Nephron (organoid): ENCODE measurements around the gene VAMP5.

Experiments
- H3K27ac Mint-ChIP-seq, 3 experiments: 2 replicates each; pipeline ENCODE4 v1.8.0; 2020; ENCODE audit warnings: mixed read lengths in 3 of 3, mild to moderate bottlenecking in 2 of 3, moderate library complexity in 1 of 3
- H3K27me3 Mint-ChIP-seq: 2 replicates; pipeline ENCODE4 v1.8.0; 2021; ENCODE audit warnings: low read depth, mild to moderate bottlenecking, moderate library complexity, mixed read lengths
- H3K36me3 Mint-ChIP-seq: 2 replicates; pipeline ENCODE4 v1.8.0; 2020; ENCODE audit warnings: low read depth, mixed read lengths
- H3K4me1 Mint-ChIP-seq: 2 replicates; pipeline ENCODE4 v1.8.0; 2020; ENCODE audit warnings: mixed read lengths
- H3K4me3 Mint-ChIP-seq, 3 experiments: 2 replicates each; pipeline ENCODE4 v1.8.0; 2020; ENCODE audit warnings: mild to moderate bottlenecking in 3 of 3, mixed read lengths in 3 of 3, moderate library complexity in 2 of 3
- H3K9me3 Mint-ChIP-seq: 2 replicates; pipeline ENCODE4 v1.8.0; 2020; ENCODE audit warnings: mixed read lengths
- CTCF ChIP-seq, 3 experiments: fragments of 200-600 bp; sonication (generic); IDR thresholded peaks; one replicate each; pipeline ENCODE4 v1.5.0; 2021; ENCODE audit warnings: antibody characterized with exemption in 3 of 3; ENCODE audit not compliant: unreplicated experiment in 3 of 3

The VAMP5 gene

DNA sequence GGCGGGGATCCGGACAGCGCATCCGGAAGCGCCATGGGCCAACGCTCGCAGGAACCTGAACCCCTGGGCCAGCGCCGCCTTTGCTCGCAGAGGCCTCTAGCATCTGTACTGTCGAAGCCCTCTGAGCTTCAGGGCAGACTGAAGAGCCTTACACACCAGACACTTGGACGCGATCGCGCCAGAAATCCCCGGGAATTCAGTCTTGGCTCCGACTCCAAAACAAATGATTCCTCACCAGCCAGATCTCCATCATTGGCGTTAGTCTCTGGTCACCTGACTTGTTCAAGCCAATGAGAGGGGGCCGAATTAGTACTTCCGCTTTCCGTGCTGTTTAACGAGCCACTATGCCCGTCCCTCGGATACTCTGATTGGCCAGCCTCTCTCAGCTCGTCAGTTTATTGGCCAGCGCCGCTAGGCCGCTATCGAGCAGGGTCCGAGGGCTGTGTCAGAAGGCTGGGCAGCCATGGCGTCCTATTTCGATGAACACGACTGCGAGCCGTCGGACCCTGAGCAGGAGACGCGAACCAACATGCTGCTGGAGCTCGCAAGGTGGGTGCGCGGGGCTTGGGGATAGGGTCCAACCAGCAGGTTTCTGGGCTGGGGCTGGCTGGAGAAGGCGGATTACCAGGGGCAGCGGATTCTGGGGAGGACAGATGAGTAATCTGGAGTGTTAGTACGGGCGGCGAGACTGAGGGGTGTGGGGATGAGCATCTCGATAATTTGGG, 11.2 kb downstream of the VAMP5 start, which contains the start of gene RNF181:
RNF181 (plus strand) TSS at position 445 of the 725 bp plus-strand sequence; CDS start at position 464, 19 bp downstream.
- no peaks in the 10 kb centered on the region for H3K27me3 Mint-ChIP-seq
- H3K9me3 Mint-ChIP-seq: no peaks in the 10 kb centered on the region
- peaks cover 19% of the 10 kb centered on the region for H3K4me1 Mint-ChIP-seq
- H3K36me3 Mint-ChIP-seq: no peaks in the 10 kb centered on the region
- peak within 1 kb of the TSS; percentile 97 to 100 (median 98) for H3K4me3 Mint-ChIP-seq
- H3K27ac Mint-ChIP-seq: peak within 1 kb of the TSS; percentile 86 to 96 (median 92)
- TF ChIP-seq CTCF (IDR thresholded peaks at IDR 0.05; ENCODE audit: unreplicated experiment in 3 of 3): no peak

DNA sequence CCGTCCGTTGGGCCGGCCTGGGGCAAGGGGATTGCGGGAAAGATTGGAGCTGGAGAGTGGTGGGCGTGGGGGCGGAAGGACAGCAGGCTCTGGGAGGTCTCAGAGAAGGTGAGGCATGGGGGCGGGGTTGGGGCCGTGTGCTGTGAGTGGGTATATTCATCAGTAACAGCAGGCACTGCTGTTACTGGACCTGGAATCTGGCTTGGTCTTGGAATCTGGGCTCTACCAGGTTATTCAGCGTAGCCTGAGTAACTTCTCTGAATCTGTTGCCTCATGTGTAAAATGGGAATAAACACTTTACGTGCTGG, 11.7 kb downstream of the VAMP5 start:
- peak overlapping the region; percentile 86 to 96 (median 92) for H3K27ac Mint-ChIP-seq
- peaks cover 14% of the 10 kb centered on the region for H3K4me1 Mint-ChIP-seq
- no peaks in the 10 kb centered on the region for H3K36me3 Mint-ChIP-seq
- H3K4me3 Mint-ChIP-seq: peak overlapping the region; percentile 97 to 100 (median 98)
- no peaks in the 10 kb centered on the region for H3K27me3 Mint-ChIP-seq
- TF ChIP-seq CTCF (IDR thresholded peaks at IDR 0.05; ENCODE audit: unreplicated experiment in 3 of 3): no peak
- H3K9me3 Mint-ChIP-seq: no peaks in the 10 kb centered on the region

GRCh38 chr2:85596486-85597143, 12.4 kb downstream of the VAMP5 start:
- peak overlapping the region; percentile 97 to 100 (median 98) for H3K4me3 Mint-ChIP-seq
- no peaks in the 10 kb centered on the region for H3K27me3 Mint-ChIP-seq
- peaks cover 14% of the 10 kb centered on the region for H3K4me1 Mint-ChIP-seq
- H3K36me3 Mint-ChIP-seq: no peaks in the 10 kb centered on the region
- no peaks in the 10 kb centered on the region for H3K9me3 Mint-ChIP-seq
- no peak for TF ChIP-seq CTCF (IDR thresholded peaks at IDR 0.05; ENCODE audit: unreplicated experiment in 3 of 3)
- peak overlapping the region in 1 of 3 experiments; percentile 96 for H3K27ac Mint-ChIP-seq

GRCh38 chr2:85597241-85597640, 13.0 kb downstream of the VAMP5 start:
- peaks cover 14% of the 10 kb centered on the region for H3K4me1 Mint-ChIP-seq
- no peaks in the 10 kb centered on the region for H3K9me3 Mint-ChIP-seq
- peak overlapping the region; percentile 97 to 100 (median 98) for H3K4me3 Mint-ChIP-seq
- no peaks in the 10 kb centered on the region for H3K27me3 Mint-ChIP-seq
- H3K36me3 Mint-ChIP-seq: no peaks in the 10 kb centered on the region
- H3K27ac Mint-ChIP-seq: peak overlapping the region in 1 of 3 experiments; percentile 60
- no peak for TF ChIP-seq CTCF (IDR thresholded peaks at IDR 0.05; ENCODE audit: unreplicated experiment in 3 of 3)

DNA sequence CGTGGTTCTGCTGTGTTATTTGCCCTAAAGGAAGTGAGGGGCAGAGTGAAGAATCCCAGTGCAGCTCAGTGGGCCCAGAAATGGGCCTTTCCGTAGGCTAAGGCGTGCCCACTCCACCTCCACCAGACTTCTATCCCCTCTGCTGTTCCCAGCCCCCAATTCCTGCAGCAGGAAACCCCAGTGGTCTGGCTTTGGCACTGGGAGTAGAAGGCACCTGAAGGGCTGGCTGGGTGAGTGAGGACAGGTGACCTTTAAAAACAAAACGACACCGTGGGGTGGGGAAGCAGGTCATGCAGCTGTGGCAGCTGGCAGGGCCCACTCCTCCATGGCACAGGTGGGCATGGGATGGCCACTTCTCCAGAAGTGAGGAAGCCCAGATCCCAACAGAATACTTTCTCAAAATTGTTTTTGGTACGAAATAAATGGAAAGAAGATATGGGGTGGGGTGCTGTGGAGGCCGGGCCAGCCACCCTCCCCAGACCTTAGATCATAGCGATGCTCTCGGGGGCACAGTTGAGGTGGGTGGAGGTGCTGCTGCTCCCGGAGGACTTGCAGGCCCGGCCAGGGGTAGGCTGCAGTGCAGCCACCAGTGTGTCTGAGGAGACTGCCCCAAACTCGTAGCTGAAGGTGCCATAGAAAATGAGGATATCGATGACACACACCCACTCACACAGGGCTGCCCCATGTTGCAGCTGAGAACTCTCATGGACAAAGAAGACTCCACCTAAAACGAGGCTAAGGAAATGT, 14.5 kb downstream of the VAMP5 start:
- H3K36me3 Mint-ChIP-seq: no peaks in the 10 kb centered on the region
- no peaks in the 10 kb centered on the region for H3K27me3 Mint-ChIP-seq
- H3K27ac Mint-ChIP-seq: peak overlapping the region in 2 of 3 experiments; percentile 52 to 87
- H3K4me3 Mint-ChIP-seq: peak overlapping the region; percentile 47 to 90 (median 89)
- no peak for TF ChIP-seq CTCF (IDR thresholded peaks at IDR 0.05; ENCODE audit: unreplicated experiment in 3 of 3)
- no peaks in the 10 kb centered on the region for H3K9me3 Mint-ChIP-seq
- H3K4me1 Mint-ChIP-seq: peaks cover 20% of the 10 kb centered on the region
